Keratinocyte (primary cell): Measurements from ENCODE around the gene TIE1. TPM values are rescaled to one million over a fixed set of nuclear protein-coding genes. Genes with fewer than 3 reads are reported as not detected.

ENCODE experiments used
- DNase-seq: peaks from one replicate; pipeline ENCODE4 v3.0.0-alpha.2; 2011; ENCODE audit warnings: low read depth, missing footprints, low spot score
- FAIRE-seq: peaks from 2 replicates; lab custom pipeline; 2011; peaks lifted over from hg19 to GRCh38; lab: Jason Lieb, UNC
- H2AFZ ChIP-seq: 2 replicates; pipeline ENCODE4 v1.6.0; 2012; ENCODE audit warnings: low read length, control low read depth, inconsistent platforms; ENCODE audit not compliant: control insufficient read depth
- H3K27ac ChIP-seq: 2 replicates; pipeline ENCODE4 v1.5.1; 2011; ENCODE audit warnings: low read length; ENCODE audit not compliant: control insufficient read depth, insufficient read depth
- H3K27me3 ChIP-seq: 3 replicates; pipeline ENCODE4 v1.6.0; 2011; ENCODE audit warnings: low read length; ENCODE audit not compliant: control insufficient read depth, insufficient read depth; ENCODE audit errors: extremely low read depth
- H3K36me3 ChIP-seq, 2 experiments: 2 replicates in 1 of 2; 3 replicates in 1 of 2; pipeline ENCODE4 v1.5.1; 2011; ENCODE audit warnings: low read length in 2 of 2, mild to moderate bottlenecking in 1 of 2; ENCODE audit not compliant: control insufficient read depth in 2 of 2, insufficient read depth in 2 of 2; ENCODE audit errors: extremely low read depth in 1 of 2
- H3K4me1 ChIP-seq: 3 replicates; pipeline ENCODE4 v1.5.1; 2011; ENCODE audit warnings: low read length; ENCODE audit not compliant: control insufficient read depth, insufficient read depth; ENCODE audit errors: extremely low read depth
- H3K4me2 ChIP-seq: 3 replicates; pipeline ENCODE4 v1.6.0; 2011; ENCODE audit warnings: low read depth, low read length; ENCODE audit not compliant: control insufficient read depth, insufficient read depth; ENCODE audit errors: extremely low read depth
- H3K4me3 ChIP-seq, 3 experiments: fragments of 200-600 bp in 1 of 3; sonication (generic) in 1 of 3; 2 replicates in 2 of 3; 3 replicates in 1 of 3; pipeline ENCODE4 v1.5.1; 2011 to 2016; ENCODE audit warnings: low read length in 3 of 3, mild to moderate bottlenecking in 3 of 3, control low read depth in 2 of 3, inconsistent platforms in 1 of 3, low read depth in 1 of 3, mixed read lengths in 1 of 3, mixed run types in 1 of 3, moderate library complexity in 1 of 3; ENCODE audit not compliant: control insufficient read depth in 2 of 3, insufficient read depth in 2 of 3; ENCODE audit errors: extremely low read depth in 1 of 3
- H3K79me2 ChIP-seq: 2 replicates; pipeline ENCODE4 v1.6.0; 2012; ENCODE audit warnings: low read length; ENCODE audit not compliant: control insufficient read depth, insufficient read depth
- H3K9ac ChIP-seq: 3 replicates; pipeline ENCODE4 v1.6.0; 2011; ENCODE audit warnings: low read length; ENCODE audit not compliant: control insufficient read depth, insufficient read depth; ENCODE audit errors: extremely low read depth
- H3K9me1 ChIP-seq: 3 replicates; pipeline ENCODE4 v1.6.0; 2011; ENCODE audit warnings: low read length; ENCODE audit not compliant: control insufficient read depth, insufficient read depth; ENCODE audit errors: extremely low read depth
- H3K9me3 ChIP-seq: 2 replicates; pipeline ENCODE4 v1.5.1; 2012; ENCODE audit warnings: low read depth, low read length; ENCODE audit not compliant: control insufficient read depth
- H4K20me1 ChIP-seq: 3 replicates; pipeline ENCODE4 v1.6.0; 2011; ENCODE audit warnings: low read length; ENCODE audit not compliant: control insufficient read depth, insufficient read depth; ENCODE audit errors: extremely low read depth
- CTCF ChIP-seq, 3 experiments: IDR thresholded peaks in 1 of 3; conservative IDR thresholded peaks in 1 of 3; optimal IDR thresholded peaks in 1 of 3; 2 replicates in 2 of 3; 3 replicates in 1 of 3; pipeline versions ENCODE3 to v1.5.1; 2011; ENCODE audit warnings: low read length in 3 of 3, mild to moderate bottlenecking in 3 of 3, moderate library complexity in 2 of 3, control low read depth in 1 of 3, inconsistent platforms in 1 of 3; ENCODE audit not compliant: insufficient read depth in 2 of 3; ENCODE audit errors: extremely low read depth in 1 of 3
- EZH2 ChIP-seq: IDR thresholded peaks from one replicate; pipeline ENCODE4 v1.6.1; 2012; ENCODE audit warnings: inconsistent platforms, mild to moderate bottlenecking, low read length, moderate library complexity
- dilution Hi-C: fragments of 300-500 bp; cut with MboI; formaldehyde crosslinking; loops from one replicate; pipeline ENCODE4 v1.7.0; 2020; ENCODE audit warnings: low sequenced_read_pairs; ENCODE audit not compliant: extremely low pct_ligation_motif_present
- polyA plus RNA-seq, 5 experiments: library from polyadenylated mRNA; depleted of rRNA in 3 of 5; stranded (reverse) in 3 of 5; stranded (forward) in 1 of 5; unstranded in 1 of 5; fragments of >200 nt; gene quantifications; 1 replicate in 1 of 5; 2 replicates in 3 of 5; 3 replicates in 1 of 5; pipeline versions ENCODE4 v1.2.1 to v1.2.3, GENCODE V29; 2011 to 2012; ENCODE audit warnings: missing spikeins in 2 of 5, low read depth in 1 of 5, low replicate concordance in 1 of 5

TIE1 gene
- polyA plus RNA-seq, 1 donor (not counting 4 experiments of a cell fraction or from before 2014, with no cell fraction given) = not detected

- H3K4me1 ChIP-seq = peaks cover 9% of the 10 kb centered on the region
- no peaks in the 10 kb centered on the region for H3K79me2 ChIP-seq
- no peak overlapping the region for H3K4me3 ChIP-seq
- no peaks in the 10 kb centered on the region for H3K36me3 ChIP-seq
- no peaks in the 10 kb centered on the region for H3K9me3 ChIP-seq
- FAIRE-seq (no peak), DNase-seq (no peak)
- no peaks in the 10 kb centered on the region for H4K20me1 ChIP-seq
- no peaks in the 10 kb centered on the region for H3K27me3 ChIP-seq
- no peak overlapping the region for H3K9ac ChIP-seq
- no peaks in the 10 kb centered on the region for H3K9me1 ChIP-seq
- no peak overlapping the region for H3K27ac ChIP-seq
- H3K4me2 ChIP-seq = no peak overlapping the region
- no peak for TF ChIP-seq EZH2
- no peak for TF ChIP-seq CTCF (optimal IDR thresholded peaks at IDR 0.05 in 1 of 3, IDR thresholded peaks at IDR 0.05 in 1 of 3, conservative IDR thresholded peaks at IDR 0.05 in 1 of 3; ENCODE audit: extremely low read depth in 1 of 3, insufficient read depth in 2 of 3, low read length in 3 of 3)
- no peak overlapping the region for H2AFZ ChIP-seq
- dilution Hi-C loops = no loop called here
Observed at GRCh38 chr1:43294761-43295160, 6.0 kb upstream of the TIE1 start.

- Histone ChIP-seq H2AFZ (no peak overlapping the region), H4K20me1 (no peaks in the 10 kb centered on the region), H3K9me1 (no peaks in the 10 kb centered on the region), H3K4me1 (peaks cover 9% of the 10 kb centered on the region), H3K79me2 (no peaks in the 10 kb centered on the region), H3K27ac (no peak overlapping the region), H3K27me3 (no peaks in the 10 kb centered on the region), H3K4me3 (no peak overlapping the region), H3K9ac (no peak overlapping the region), H3K4me2 (no peak overlapping the region), H3K9me3 (no peaks in the 10 kb centered on the region), H3K36me3 (no peaks in the 10 kb centered on the region)
- no peak for FAIRE-seq
- TF ChIP-seq EZH2 (no peak), CTCF (optimal IDR thresholded peaks at IDR 0.05 in 1 of 3, IDR thresholded peaks at IDR 0.05 in 1 of 3, conservative IDR thresholded peaks at IDR 0.05 in 1 of 3; ENCODE audit: extremely low read depth in 1 of 3, insufficient read depth in 2 of 3, low read length in 3 of 3) (no peak)
- no peak for DNase-seq
- dilution Hi-C loops = no loop called here
Observed at GRCh38 chr1:43296207-43296606, 4.6 kb upstream of the TIE1 start.
